A673 (cell line): ENCODE measurements around the gene MAP4K4.

Source experiments
- EZH2 ChIP-seq: fragments of 200-600 bp; sonication (generic); IDR thresholded peaks from 2 replicates; pipeline ENCODE4 v1.6.1; 2017; ENCODE audit warnings: borderline replicate concordance, low read depth, mild to moderate bottlenecking, mixed read lengths, antibody characterized with exemption, low read length; ENCODE audit not compliant: poor library complexity, severe bottlenecking
- TF ChIP-seq, protein P1 (sequence below): fragments of 300-800, 200-600 bp; sonication (generic); conservative IDR thresholded peaks from 2 replicates; pipeline ENCODE4 v1.5.1; 2017; ENCODE audit warnings: low read depth, mild to moderate bottlenecking, antibody characterized with exemption, low read length, moderate library complexity, mixed read lengths

DNA sequence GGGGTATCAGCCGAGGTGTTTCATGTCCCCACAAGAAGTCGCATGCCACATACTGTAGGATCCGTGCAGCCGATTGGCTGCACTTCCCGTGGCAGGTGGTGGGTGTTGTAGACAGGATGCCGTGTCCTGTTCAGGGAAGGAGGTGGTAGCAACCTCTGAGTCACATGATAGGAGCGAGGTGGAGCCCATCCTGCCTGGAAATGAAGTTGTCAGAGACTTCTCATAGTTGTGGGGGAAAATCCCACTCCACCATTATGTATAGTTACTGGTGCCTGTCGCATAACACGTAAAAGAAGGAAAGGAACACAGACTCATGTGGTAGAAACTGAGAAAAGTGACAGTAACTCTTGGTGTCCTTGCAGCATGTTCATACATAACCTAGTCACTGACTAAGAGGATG, 202.9 kb downstream of the MAP4K4 start:
- TF ChIP-seq, protein P1, sequence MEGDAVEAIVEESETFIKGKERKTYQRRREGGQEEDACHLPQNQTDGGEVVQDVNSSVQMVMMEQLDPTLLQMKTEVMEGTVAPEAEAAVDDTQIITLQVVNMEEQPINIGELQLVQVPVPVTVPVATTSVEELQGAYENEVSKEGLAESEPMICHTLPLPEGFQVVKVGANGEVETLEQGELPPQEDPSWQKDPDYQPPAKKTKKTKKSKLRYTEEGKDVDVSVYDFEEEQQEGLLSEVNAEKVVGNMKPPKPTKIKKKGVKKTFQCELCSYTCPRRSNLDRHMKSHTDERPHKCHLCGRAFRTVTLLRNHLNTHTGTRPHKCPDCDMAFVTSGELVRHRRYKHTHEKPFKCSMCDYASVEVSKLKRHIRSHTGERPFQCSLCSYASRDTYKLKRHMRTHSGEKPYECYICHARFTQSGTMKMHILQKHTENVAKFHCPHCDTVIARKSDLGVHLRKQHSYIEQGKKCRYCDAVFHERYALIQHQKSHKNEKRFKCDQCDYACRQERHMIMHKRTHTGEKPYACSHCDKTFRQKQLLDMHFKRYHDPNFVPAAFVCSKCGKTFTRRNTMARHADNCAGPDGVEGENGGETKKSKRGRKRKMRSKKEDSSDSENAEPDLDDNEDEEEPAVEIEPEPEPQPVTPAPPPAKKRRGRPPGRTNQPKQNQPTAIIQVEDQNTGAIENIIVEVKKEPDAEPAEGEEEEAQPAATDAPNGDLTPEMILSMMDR = no peak
- TF ChIP-seq EZH2 = no peak
